GM12892 (cell line): ENCODE results near the gene CALML3.

Experiments used
- POLR2A ChIP-seq: IDR thresholded peaks from 2 replicates; pipeline ENCODE4 v1.6.1; 2011; ENCODE audit warnings: low read depth, low read length, control low read depth
- POLR2AphosphoS5 ChIP-seq: IDR thresholded peaks from 2 replicates; pipeline ENCODE4 v1.6.1; 2011; ENCODE audit warnings: low read depth, low read length, control low read depth
- TAF1 ChIP-seq: IDR thresholded peaks from 2 replicates; pipeline ENCODE4 v1.6.1; 2011; ENCODE audit warnings: low read depth, mild to moderate bottlenecking, control low read depth, low read length, borderline replicate concordance

DNA sequence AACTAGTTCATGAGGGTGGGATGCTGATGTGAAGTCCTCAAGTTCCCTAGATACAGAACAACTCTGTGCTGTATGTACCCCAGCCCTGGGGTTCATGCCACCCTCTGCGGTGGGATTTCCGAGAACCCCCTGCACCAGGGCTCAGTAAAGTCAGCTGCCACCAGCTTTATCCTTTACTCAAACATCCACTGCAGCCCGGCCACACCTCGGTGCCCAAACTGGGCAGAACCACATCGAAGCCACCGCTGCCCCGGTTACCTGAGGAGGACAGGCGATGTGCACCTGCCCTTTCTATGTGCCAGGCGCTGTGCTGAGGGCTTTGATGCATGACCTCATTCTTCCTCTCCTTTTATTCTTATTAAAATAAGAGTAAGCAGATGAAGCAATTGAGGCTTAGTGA lies 15.5 kb upstream of the CALML3 start:
- TF ChIP-seq POLR2AphosphoS5, result no peak
- no peak for TF ChIP-seq TAF1
- TF ChIP-seq POLR2A, result no peak
